HepG2 (cell line): ENCODE measurements around the gene INAFM1. TPM values are rescaled to one million over a fixed set of nuclear protein-coding genes. Genes with fewer than 3 reads are reported as not detected.

Experiments used
- ASH2L ChIP-seq: fragments of 300-600, 200-600 bp; sonication (generic); IDR thresholded peaks from 2 replicates; pipeline ENCODE4 v1.7.0; 2017; ENCODE audit warnings: low read depth, mild to moderate bottlenecking, moderate library complexity, mixed read lengths, low read length; ENCODE audit not compliant: insufficient read length
- BRD4 ChIP-seq: sonication (generic); formaldehyde crosslinking; IDR thresholded peaks from 2 replicates; pipeline ENCODE4 v1.4.0; 2020; ENCODE audit warnings: missing genetic modification reagents
- CBX1 ChIP-seq: IDR thresholded peaks from one replicate; pipeline ENCODE4 v1.6.1; 2016; ENCODE audit warnings: antibody characterized with exemption, low read depth
- DNMT1 ChIP-seq: sonication (generic); formaldehyde crosslinking; IDR thresholded peaks from 2 replicates; pipeline ENCODE4 v1.5.1; 2020; ENCODE audit warnings: mild to moderate bottlenecking, missing genetic modification reagents
- MEIS2 ChIP-seq: sonication (generic); formaldehyde crosslinking; IDR thresholded peaks from 2 replicates; pipeline ENCODE4 v1.9.0; 2021; ENCODE audit warnings: mild to moderate bottlenecking, missing genetic modification reagents
- MXI1 ChIP-seq: IDR thresholded peaks from 3 replicates; pipeline ENCODE4 v1.6.1; 2012; ENCODE audit warnings: low read depth, low read length, inconsistent platforms, borderline replicate concordance
- NFE2L1 ChIP-seq: sonication (generic); formaldehyde crosslinking; IDR thresholded peaks from 2 replicates; pipeline ENCODE4 v1.4.0; 2020; ENCODE audit warnings: missing genetic modification reagents, mild to moderate bottlenecking, borderline replicate concordance
- PLSCR1 ChIP-seq: sonication (generic); formaldehyde crosslinking; IDR thresholded peaks from 2 replicates; pipeline ENCODE4 v1.5.0; 2020; ENCODE audit warnings: missing genetic modification reagents, mild to moderate bottlenecking, borderline replicate concordance
- POLR2AphosphoS5 ChIP-seq: IDR thresholded peaks from 2 replicates; pipeline ENCODE4 v1.6.1; 2012; ENCODE audit warnings: low read depth, low read length
- SPEN ChIP-seq: sonication (generic); formaldehyde crosslinking; IDR thresholded peaks from 2 replicates; pipeline ENCODE4 v1.5.1; 2020; ENCODE audit warnings: low read depth, mild to moderate bottlenecking, missing genetic modification reagents
- YEATS4 ChIP-seq: sonication (generic); formaldehyde crosslinking; IDR thresholded peaks from 2 replicates; pipeline ENCODE4 v1.4.0; 2020; ENCODE audit warnings: missing genetic modification reagents, borderline replicate concordance
- ZBED4 ChIP-seq: sonication (generic); formaldehyde crosslinking; IDR thresholded peaks from 2 replicates; pipeline ENCODE4 v1.4.0; 2020; ENCODE audit warnings: missing genetic modification reagents, borderline replicate concordance
- ZFP36L1 ChIP-seq: sonication (generic); formaldehyde crosslinking; IDR thresholded peaks from 2 replicates; pipeline ENCODE4 v1.8.0; 2022; ENCODE audit warnings: mild to moderate bottlenecking, missing genetic modification reagents, moderate library complexity
- ZFP82 ChIP-seq: sonication (generic); formaldehyde crosslinking; IDR thresholded peaks from 2 replicates; pipeline ENCODE4 v1.5.1; 2020; ENCODE audit warnings: mild to moderate bottlenecking, missing genetic modification reagents, borderline replicate concordance
- ZFP91 ChIP-seq: sonication (generic); formaldehyde crosslinking; IDR thresholded peaks from 2 replicates; pipeline ENCODE4 v1.9.0; 2022; ENCODE audit warnings: missing genetic modification reagents, mild to moderate bottlenecking, borderline replicate concordance
- ZMAT3 ChIP-seq: sonication (generic); formaldehyde crosslinking; conservative IDR thresholded peaks from 2 replicates; pipeline ENCODE4 v1.7.0; 2021; ENCODE audit warnings: missing genetic modification reagents
- ZNF24 ChIP-seq: fragments of 450-650 bp; IDR thresholded peaks from 2 replicates; pipeline ENCODE4 v1.6.1; 2017; ENCODE audit warnings: antibody characterized with exemption, mild to moderate bottlenecking
- ZNF3 ChIP-seq: IDR thresholded peaks from 2 replicates; pipeline ENCODE4 v1.7.0; 2017; ENCODE audit warnings: inconsistent platforms
- ZNF337 ChIP-seq: sonication (generic); formaldehyde crosslinking; IDR thresholded peaks from 2 replicates; pipeline ENCODE4 v1.5.1; 2020; ENCODE audit warnings: missing genetic modification reagents, low read depth, mild to moderate bottlenecking, borderline replicate concordance
- ZNF362 ChIP-seq: sonication (generic); formaldehyde crosslinking; IDR thresholded peaks from 2 replicates; pipeline ENCODE4 v1.4.0; 2020; ENCODE audit warnings: missing genetic modification reagents, mild to moderate bottlenecking, borderline replicate concordance
- ZNF451 ChIP-seq: sonication (generic); formaldehyde crosslinking; IDR thresholded peaks from 2 replicates; pipeline ENCODE4 v1.5.0; 2020; ENCODE audit warnings: mild to moderate bottlenecking, missing genetic modification reagents
- ZNF549 ChIP-seq: sonication (generic); formaldehyde crosslinking; IDR thresholded peaks from 2 replicates; pipeline ENCODE4 v1.5.0; 2020; ENCODE audit warnings: missing genetic modification reagents
- ZNF556 ChIP-seq: sonication (generic); formaldehyde crosslinking; IDR thresholded peaks from 2 replicates; pipeline ENCODE4 v1.4.0; 2020; ENCODE audit warnings: mild to moderate bottlenecking, missing genetic modification reagents, borderline replicate concordance
- polyA plus RNA-seq, 8 experiments: library from polyadenylated mRNA; depleted of rRNA in 3 of 8; stranded (reverse) in 7 of 8; unstranded in 1 of 8; fragments of >200 nt; fragmentation: Illumina TruSeq in 4 of 8; extraction: Trizol in 4 of 8; gene quantifications; 2 replicates each; pipeline versions ENCODE4 v1.2.1 to v1.2.3, GENCODE V29; 2011 to 2016; ENCODE audit warnings: low read depth in 4 of 8, missing spikeins in 1 of 8, mixed read lengths in 1 of 8; ENCODE audit not compliant: insufficient read depth in 1 of 8
- total RNA-seq, 5 experiments: library from RNA; depleted of rRNA; stranded (reverse); fragments of >200 nt; fragmentation: Illumina TruSeq; extraction: Trizol; gene quantifications; 2 replicates each; pipeline ENCODE4 v1.2.3, GENCODE V29; 2016; ENCODE audit warnings: low read depth in 1 of 5

Gene INAFM1
- total and polyA plus RNA-seq, 2 of the 13 experiments (the other 11 are each of a cell fraction or from before 2014, with no cell fraction given), result 0.88 to 1.9 TPM

- TF ChIP-seq ZMAT3 (CRISPR knock-in tag), result peak; percentile 53; the same call in 1 of the 2 replicates
- TF ChIP-seq POLR2AphosphoS5, result peak; percentile 68
- no peak; the same call in 1 of the 2 replicates for TF ChIP-seq SPEN (CRISPR knock-in tag)
- no peak for TF ChIP-seq ZNF451 (CRISPR knock-in tag)
- peak; percentile 65; the same call in 1 of the 3 replicates for TF ChIP-seq MXI1
- peak; percentile 39 for TF ChIP-seq ASH2L
- peak; percentile 83 for TF ChIP-seq ZNF362 (CRISPR knock-in tag)
- TF ChIP-seq ZFP36L1 (CRISPR knock-in tag), result no peak
- TF ChIP-seq ZBED4 (CRISPR knock-in tag), result no peak
- peak; percentile 20; the same call in 1 of the 2 replicates for TF ChIP-seq ZFP91
- no peak for TF ChIP-seq ZNF3 (CRISPR knock-in tag)
- no peak for TF ChIP-seq BRD4 (CRISPR knock-in tag)
- 0 out of 2 replicates have a peak, but pooled peaks have one; percentile 43 for TF ChIP-seq DNMT1 (CRISPR knock-in tag)
- no peak for TF ChIP-seq ZNF337 (CRISPR knock-in tag)
- TF ChIP-seq NFE2L1 (CRISPR knock-in tag), result no peak
- peak; percentile 72; the same call in 1 of the 2 replicates for TF ChIP-seq YEATS4
- TF ChIP-seq CBX1, result no peak
- no peak for TF ChIP-seq PLSCR1 (CRISPR knock-in tag)
- TF ChIP-seq MEIS2 (CRISPR knock-in tag), result no peak
- no peak for TF ChIP-seq ZNF24
- no peak for TF ChIP-seq ZNF549
- TF ChIP-seq ZFP82, result no peak
- 0 out of 2 replicates have a peak, but pooled peaks have one; percentile 36 for TF ChIP-seq ZNF556
Observed at GRCh38 chr19:47257411-47258169, 17.1 kb upstream of the INAFM1 start (continued).
